ENCODE measurements around the gene ANGPTL3.

Gene ANGPTL3

DNA sequence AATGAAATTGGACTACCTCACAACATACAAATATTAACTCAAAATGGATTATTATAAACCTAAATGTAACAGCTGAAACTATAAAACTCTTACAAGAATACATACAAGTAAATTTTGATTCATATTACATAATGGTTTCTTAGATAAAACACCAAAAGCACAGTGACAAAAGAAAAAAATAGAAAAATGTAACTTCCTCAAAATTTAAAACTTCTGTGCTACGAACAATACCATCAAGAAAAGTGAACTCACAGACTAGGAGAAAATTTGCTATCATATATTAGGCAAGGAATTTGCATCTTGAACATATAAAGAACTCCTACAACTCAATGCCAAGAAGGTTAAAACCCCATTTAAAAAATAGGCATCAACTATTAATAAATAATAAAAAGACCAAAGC is 31.2 kb downstream of the ANGPTL3 start:
- DNase-seq (ENCODE audit: low read depth), result no peak

DNA sequence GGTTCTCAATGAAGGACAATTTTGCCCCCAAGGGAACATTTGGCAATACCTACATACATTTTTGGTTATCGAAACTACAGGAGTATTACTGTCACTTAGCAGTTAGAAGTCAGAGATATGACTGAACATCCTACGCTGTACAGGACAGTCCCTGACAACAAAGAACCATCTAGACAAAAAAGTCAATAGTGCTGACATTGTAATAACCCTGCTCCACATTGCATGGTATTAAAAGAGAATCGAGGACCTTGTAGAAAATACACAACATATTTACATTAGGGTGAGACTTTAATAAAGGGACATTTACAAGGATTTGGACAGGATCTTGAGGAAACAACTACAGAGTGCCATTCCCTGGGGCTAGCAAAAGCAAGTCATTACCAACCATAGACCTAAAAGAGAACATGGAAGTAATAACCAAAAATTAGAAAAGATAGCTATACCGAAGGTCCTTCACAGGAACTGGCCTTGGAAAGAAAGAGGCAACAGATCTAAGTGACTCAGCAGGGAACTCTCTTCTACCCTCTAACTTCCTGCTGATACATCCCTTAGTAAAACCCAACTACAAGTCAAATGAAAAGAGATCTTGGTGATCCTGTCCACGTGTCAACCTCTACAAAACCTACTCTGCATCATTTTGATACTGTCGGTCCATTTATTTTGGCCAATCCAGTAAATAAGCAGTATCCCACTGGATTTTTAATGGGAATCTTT is 40.2 kb downstream of the ANGPTL3 start:
- DNase-seq (ENCODE audit: low read depth), result no peak

DNA sequence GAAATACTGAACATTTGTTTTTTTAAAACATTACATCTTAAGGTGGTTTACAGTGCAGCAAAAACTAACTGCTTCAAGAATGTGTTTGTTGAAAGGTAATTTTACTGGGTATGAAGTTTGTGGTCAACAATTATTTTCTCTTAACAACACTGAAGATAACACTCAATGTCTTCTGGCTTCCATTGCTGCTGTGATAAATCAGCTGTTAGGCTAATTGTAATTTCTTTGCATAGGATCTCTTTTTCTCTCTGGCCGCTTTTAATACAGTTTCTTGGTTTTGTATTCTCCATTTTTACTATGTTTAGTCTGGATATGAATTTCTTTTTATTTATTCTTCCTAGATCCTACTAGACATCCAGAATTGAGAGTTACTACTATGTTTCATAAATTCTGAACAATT is 46.0 kb downstream of the ANGPTL3 start:
- no peak for DNase-seq (ENCODE audit: low read depth)

DNA sequence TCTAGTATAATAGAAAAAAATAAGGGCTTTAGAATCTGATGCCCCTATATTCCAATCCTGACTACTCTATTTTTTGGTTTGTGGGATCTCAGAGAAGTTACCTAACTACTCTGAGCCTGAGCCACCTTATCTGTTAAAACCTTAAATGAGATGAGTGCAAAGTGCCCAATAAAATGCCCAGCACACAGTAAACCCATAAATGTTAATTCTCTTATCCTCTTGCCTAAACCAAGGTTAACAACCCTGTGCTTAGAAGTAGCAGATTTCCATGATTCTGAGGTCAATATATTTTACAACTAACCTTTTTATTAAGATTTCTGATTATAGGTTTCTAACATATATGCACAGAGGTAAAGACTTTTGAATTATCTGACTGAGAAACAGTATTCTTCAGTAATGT is 55.1 kb downstream of the ANGPTL3 start:
- no peak for DNase-seq (ENCODE audit: low read depth)

DNA sequence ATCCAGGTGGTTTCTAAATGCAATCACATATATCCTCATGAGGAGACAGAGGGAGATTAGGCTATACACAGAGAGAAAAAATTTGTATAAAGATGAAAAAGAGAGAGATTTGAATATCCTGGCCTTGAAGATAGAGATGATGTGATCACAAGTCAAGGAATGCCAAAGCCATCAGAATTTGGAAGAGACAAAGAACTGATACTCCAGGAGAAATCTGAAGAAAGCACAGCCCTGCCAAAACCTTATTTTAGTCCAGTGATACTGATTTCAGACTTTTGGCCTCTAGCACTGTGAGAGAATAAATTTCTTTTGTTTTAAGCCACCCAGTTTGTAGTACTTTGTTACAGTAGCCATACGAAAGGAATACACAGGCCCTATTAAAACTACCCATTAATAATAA is 57.4 kb downstream of the ANGPTL3 start:
- no peak for DNase-seq (ENCODE audit: low read depth)

Measured in HS-27A (cell line).